ENCODE data around the gene BFAR.

The BFAR gene

DNA sequence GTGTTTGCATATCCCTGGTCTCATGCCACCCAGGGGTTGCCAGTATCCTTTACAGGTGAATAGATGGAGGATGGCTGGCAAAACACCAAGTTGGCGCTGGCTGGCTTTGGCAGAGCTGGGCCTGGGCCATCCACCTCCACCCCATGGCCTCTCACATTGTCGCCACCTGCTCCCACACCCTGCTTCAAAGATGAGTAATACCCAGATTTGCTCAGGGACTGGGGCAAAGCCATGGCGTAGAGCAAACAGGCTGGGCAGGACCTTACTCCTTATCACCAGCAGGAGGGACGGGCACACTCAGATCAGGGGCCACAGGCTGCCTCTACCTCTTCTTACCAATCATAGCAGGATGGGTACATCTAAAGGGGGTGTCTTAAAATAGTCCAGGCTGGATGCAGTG is 37.0 kb downstream of the BFAR start:
- Histone ChIP-seq H3K9ac (ENCODE audit: low read depth, low read length, poor library complexity) (no peak overlapping the region), H2BK12ac (ENCODE audit: low read length) (no peak overlapping the region), H3K36me3 (replicated peaks in 1 of 2; ENCODE audit: control insufficient read depth in 2 of 2, insufficient read depth in 2 of 2, low read length in 2 of 2) (peaks cover 16 to 49% of the 10 kb centered on the region in 2 donors), H3K18ac (ENCODE audit: low read length) (no peak overlapping the region), H2BK120ac (ENCODE audit: low read depth, low read length) (no peak overlapping the region), H3K4me3 (ENCODE audit: low read length in 2 of 2) (no peak overlapping the region), H3K23ac (ENCODE audit: low read depth, low read length, poor library complexity) (peak overlapping the region; percentile 44), H4K8ac (ENCODE audit: low read depth, low read length) (no peak overlapping the region), H3K27ac (replicated peaks; ENCODE audit: low read length) (no peak overlapping the region), H3K27me3 (ENCODE audit: control insufficient read depth in 3 of 3, insufficient read depth in 3 of 3, low read depth in 1 of 3, low read length in 3 of 3) (no peaks in the 10 kb centered on the region), H3K4ac (ENCODE audit: low read length) (no peak overlapping the region), H2AFZ (ENCODE audit: low read length) (no peak overlapping the region), H3K4me1 (ENCODE audit: control insufficient read depth in 2 of 2, insufficient read depth in 1 of 2, low read depth in 1 of 2, low read length in 2 of 2) (no peaks in the 10 kb centered on the region), H2BK5ac (ENCODE audit: low read length) (no peak overlapping the region), H3K79me1 (ENCODE audit: low read depth, low read length) (no peaks in the 10 kb centered on the region), H3K14ac (ENCODE audit: low read length) (no peak overlapping the region), H2AK5ac (ENCODE audit: low read depth, low read length) (no peak overlapping the region), H2BK15ac (ENCODE audit: low read length) (no peak overlapping the region), H3K9me3 (replicated peaks in 1 of 2; ENCODE audit: control insufficient read depth in 2 of 2, insufficient read depth in 1 of 2, low read depth in 1 of 2, low read length in 2 of 2) (no peaks in the 10 kb centered on the region), H3K4me2 (ENCODE audit: insufficient read depth, low read length, poor library complexity, severe bottlenecking) (no peak overlapping the region), H4K91ac (ENCODE audit: low read depth, low read length, poor library complexity) (no peak overlapping the region)
- WGBS, 2 donors (ENCODE audit: extremely low coverage in 2 of 2, insufficient read length in 2 of 2, insufficient replicate concordance in 1 of 2) = no CpG with 5 or more reads among the region's 4 CpGs
- DNase-seq (ENCODE audit: low spot score) = no peak

DNA sequence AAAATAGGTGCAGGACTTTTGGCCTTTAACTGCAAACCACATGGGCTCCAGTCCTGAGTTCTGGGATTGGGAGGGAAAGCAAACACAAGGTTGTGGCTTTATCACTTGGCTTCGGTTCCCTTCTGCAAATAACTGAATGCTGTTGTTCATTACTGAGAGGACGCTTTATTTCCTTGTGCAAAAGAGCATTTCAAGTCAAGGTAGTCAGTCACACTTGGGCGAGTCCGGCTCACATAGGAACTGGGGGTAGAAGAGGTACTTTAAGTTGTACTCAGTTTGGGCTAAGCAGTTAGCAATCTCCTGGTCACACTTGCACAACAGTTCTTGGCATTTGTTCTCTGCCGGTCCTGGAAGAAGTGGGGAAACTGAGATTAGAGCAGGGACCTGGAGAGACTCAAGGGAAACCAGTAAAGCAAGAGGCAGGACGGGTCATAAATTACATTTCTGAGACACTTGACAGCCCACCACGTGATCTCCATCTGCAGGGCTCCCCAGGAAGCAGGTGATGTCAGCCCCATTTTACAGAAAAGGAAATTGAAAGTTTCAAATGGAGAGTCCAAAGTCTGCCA is 39.7 kb downstream of the BFAR start:
- Histone ChIP-seq H2AFZ (ENCODE audit: low read length) (no peak overlapping the region), H2BK15ac (ENCODE audit: low read length) (no peak overlapping the region), H2BK5ac (ENCODE audit: low read length) (no peak overlapping the region), H3K27ac (replicated peaks; ENCODE audit: low read length) (no peak overlapping the region), H3K23ac (ENCODE audit: low read depth, low read length, poor library complexity) (no peak overlapping the region), H3K9ac (ENCODE audit: low read depth, low read length, poor library complexity) (no peak overlapping the region), H3K14ac (ENCODE audit: low read length) (no peak overlapping the region), H2BK12ac (ENCODE audit: low read length) (no peak overlapping the region), H4K8ac (ENCODE audit: low read depth, low read length) (no peak overlapping the region), H3K4me2 (ENCODE audit: insufficient read depth, low read length, poor library complexity, severe bottlenecking) (no peak overlapping the region), H3K4me3 (ENCODE audit: low read length in 2 of 2) (no peak overlapping the region), H2AK5ac (ENCODE audit: low read depth, low read length) (no peak overlapping the region), H3K79me1 (ENCODE audit: low read depth, low read length) (no peaks in the 10 kb centered on the region), H3K4ac (ENCODE audit: low read length) (no peak overlapping the region), H3K27me3 (ENCODE audit: control insufficient read depth in 3 of 3, insufficient read depth in 3 of 3, low read depth in 1 of 3, low read length in 3 of 3) (no peaks in the 10 kb centered on the region), H2BK120ac (ENCODE audit: low read depth, low read length) (no peak overlapping the region), H3K36me3 (replicated peaks in 1 of 2; ENCODE audit: control insufficient read depth in 2 of 2, insufficient read depth in 2 of 2, low read length in 2 of 2) (peaks cover 5 to 22% of the 10 kb centered on the region in 2 donors), H4K91ac (ENCODE audit: low read depth, low read length, poor library complexity) (no peak overlapping the region), H3K9me3 (replicated peaks in 1 of 2; ENCODE audit: control insufficient read depth in 2 of 2, insufficient read depth in 1 of 2, low read depth in 1 of 2, low read length in 2 of 2) (no peaks in the 10 kb centered on the region), H3K18ac (ENCODE audit: low read length) (no peak overlapping the region), H3K4me1 (ENCODE audit: control insufficient read depth in 2 of 2, insufficient read depth in 1 of 2, low read depth in 1 of 2, low read length in 2 of 2) (no peaks in the 10 kb centered on the region)
- no CpG with 5 or more reads among the region's 7 CpGs for WGBS, 2 donors (ENCODE audit: extremely low coverage in 2 of 2, insufficient read length in 2 of 2, insufficient replicate concordance in 1 of 2)
- no peak for DNase-seq (ENCODE audit: low spot score)

DNA sequence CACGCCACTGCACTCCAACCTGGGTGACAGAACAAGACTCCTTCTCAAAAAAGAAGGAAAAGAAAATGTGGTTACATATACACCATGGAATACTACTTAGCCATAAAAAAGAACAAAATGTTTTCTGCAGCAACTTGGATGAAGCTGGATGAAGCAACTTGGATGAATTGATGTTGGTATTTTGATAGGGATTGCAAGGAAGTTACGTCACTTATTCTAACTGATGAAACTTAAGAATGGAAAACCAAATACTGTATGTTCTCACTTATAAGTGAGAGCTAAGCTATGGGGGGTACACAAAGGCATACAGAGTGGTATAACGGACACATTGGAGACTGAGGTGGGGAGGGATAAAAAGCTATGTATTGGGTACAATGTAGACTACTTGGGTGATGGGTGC is 43.9 kb downstream of the BFAR start:
- no CpG with 5 or more reads among the region's 3 CpGs for WGBS, 2 donors (ENCODE audit: extremely low coverage in 2 of 2, insufficient read length in 2 of 2, insufficient replicate concordance in 1 of 2)

DNA sequence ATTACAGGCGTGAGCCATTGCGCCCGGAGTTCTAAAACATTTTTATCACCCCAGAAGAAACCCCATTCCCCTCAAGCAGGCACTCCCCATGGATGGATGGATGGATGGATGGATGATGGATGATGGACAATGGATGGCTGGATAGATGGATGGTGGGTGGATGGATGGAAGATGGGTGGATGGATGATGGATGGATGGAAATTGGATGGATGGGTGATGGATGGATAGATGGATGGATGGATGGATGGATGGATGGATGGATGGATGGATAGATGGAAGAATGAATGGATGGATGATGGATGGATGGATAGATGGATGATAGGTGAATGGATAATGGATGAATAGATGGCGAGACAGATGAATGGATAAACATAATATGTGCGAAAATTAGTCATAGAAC is 44.9 kb downstream of the BFAR start:
- DNase-seq (ENCODE audit: low spot score) = no peak
- H3K4me3 ChIP-seq (ENCODE audit: low read length in 2 of 2) = no peak overlapping the region
- no peak overlapping the region for H3K4ac ChIP-seq (ENCODE audit: low read length)
- no peak overlapping the region for H2BK12ac ChIP-seq (ENCODE audit: low read length)
- H3K23ac ChIP-seq (ENCODE audit: low read depth, low read length, poor library complexity) = no peak overlapping the region
- H3K18ac ChIP-seq (ENCODE audit: low read length) = no peak overlapping the region
- H3K36me3 ChIP-seq (replicated peaks in 1 of 2; ENCODE audit: control insufficient read depth in 2 of 2, insufficient read depth in 2 of 2, low read length in 2 of 2) = no peaks in the 10 kb centered on the region
- no peak overlapping the region for H3K9ac ChIP-seq (ENCODE audit: low read depth, low read length, poor library complexity)
- no peak overlapping the region for H2BK15ac ChIP-seq (ENCODE audit: low read length)
- H4K91ac ChIP-seq (ENCODE audit: low read depth, low read length, poor library complexity) = no peak overlapping the region
- no CpG with 5 or more reads among the region's 5 CpGs for WGBS, 2 donors (ENCODE audit: extremely low coverage in 2 of 2, insufficient read length in 2 of 2, insufficient replicate concordance in 1 of 2)
- H3K27ac ChIP-seq (replicated peaks; ENCODE audit: low read length) = no peak overlapping the region
- H2AFZ ChIP-seq (ENCODE audit: low read length) = no peak overlapping the region
- no peaks in the 10 kb centered on the region for H3K4me1 ChIP-seq (ENCODE audit: control insufficient read depth in 2 of 2, insufficient read depth in 1 of 2, low read depth in 1 of 2, low read length in 2 of 2)
- H2BK5ac ChIP-seq (ENCODE audit: low read length) = no peak overlapping the region
- no peaks in the 10 kb centered on the region for H3K9me3 ChIP-seq (replicated peaks in 1 of 2; ENCODE audit: control insufficient read depth in 2 of 2, insufficient read depth in 1 of 2, low read depth in 1 of 2, low read length in 2 of 2)
- no peak overlapping the region for H2BK120ac ChIP-seq (ENCODE audit: low read depth, low read length)
- no peak overlapping the region for H2AK5ac ChIP-seq (ENCODE audit: low read depth, low read length)
- H3K14ac ChIP-seq (ENCODE audit: low read length) = no peak overlapping the region
- no peak overlapping the region for H3K4me2 ChIP-seq (ENCODE audit: insufficient read depth, low read length, poor library complexity, severe bottlenecking)
- H3K79me1 ChIP-seq (ENCODE audit: low read depth, low read length) = no peaks in the 10 kb centered on the region
- no peak overlapping the region for H4K8ac ChIP-seq (ENCODE audit: low read depth, low read length)
- H3K27me3 ChIP-seq (ENCODE audit: control insufficient read depth in 3 of 3, insufficient read depth in 3 of 3, low read depth in 1 of 3, low read length in 3 of 3) = no peaks in the 10 kb centered on the region

More for the DNA sequence above, 43.9 kb downstream of the BFAR start:
- DNase-seq (ENCODE audit: low spot score) = no peak
- Histone ChIP-seq H4K8ac (ENCODE audit: low read depth, low read length) (no peak overlapping the region), H3K79me1 (ENCODE audit: low read depth, low read length) (no peaks in the 10 kb centered on the region), H3K23ac (ENCODE audit: low read depth, low read length, poor library complexity) (no peak overlapping the region), H3K27ac (replicated peaks; ENCODE audit: low read length) (no peak overlapping the region), H2BK15ac (ENCODE audit: low read length) (no peak overlapping the region), H2AK5ac (ENCODE audit: low read depth, low read length) (no peak overlapping the region), H3K36me3 (replicated peaks in 1 of 2; ENCODE audit: control insufficient read depth in 2 of 2, insufficient read depth in 2 of 2, low read length in 2 of 2) (no peaks in the 10 kb centered on the region), H2BK120ac (ENCODE audit: low read depth, low read length) (no peak overlapping the region), H2BK12ac (ENCODE audit: low read length) (no peak overlapping the region), H3K4me2 (ENCODE audit: insufficient read depth, low read length, poor library complexity, severe bottlenecking) (no peak overlapping the region), H4K91ac (ENCODE audit: low read depth, low read length, poor library complexity) (no peak overlapping the region), H3K14ac (ENCODE audit: low read length) (no peak overlapping the region), H3K4ac (ENCODE audit: low read length) (no peak overlapping the region), H3K18ac (ENCODE audit: low read length) (no peak overlapping the region), H3K27me3 (ENCODE audit: control insufficient read depth in 3 of 3, insufficient read depth in 3 of 3, low read depth in 1 of 3, low read length in 3 of 3) (no peaks in the 10 kb centered on the region), H2AFZ (ENCODE audit: low read length) (no peak overlapping the region), H3K9me3 (replicated peaks in 1 of 2; ENCODE audit: control insufficient read depth in 2 of 2, insufficient read depth in 1 of 2, low read depth in 1 of 2, low read length in 2 of 2) (no peaks in the 10 kb centered on the region), H3K9ac (ENCODE audit: low read depth, low read length, poor library complexity) (no peak overlapping the region), H2BK5ac (ENCODE audit: low read length) (no peak overlapping the region), H3K4me3 (ENCODE audit: low read length in 2 of 2) (no peak overlapping the region), H3K4me1 (ENCODE audit: control insufficient read depth in 2 of 2, insufficient read depth in 1 of 2, low read depth in 1 of 2, low read length in 2 of 2) (no peaks in the 10 kb centered on the region)
